Activated naive CD4-positive, alpha-beta T cell treated with anti-CD3 and anti-CD28 coated beads, Interleukin-2, amount 10 ng/mL, durations not matched to agents 7 days and 5 days (primary cell): ENCODE results near the gene ST6GAL2.

Source experiments
- CTCF ChIA-PET: fragments of 350-600 bp; sonication (Branson Sonifier 250); formaldehyde crosslinking; loops from one replicate; lab custom pipeline; 2021; ENCODE audit warnings: antibody characterized with exemption; lab: Charles Lee
- DNase-seq: peaks from one replicate; pipeline ENCODE4 v3.0.0-alpha.2; 2020
- H3K27ac Mint-ChIP-seq: one replicate; pipeline ENCODE4 v1.8.0; 2021; ENCODE audit warnings: mild to moderate bottlenecking, moderate library complexity, mixed read lengths
- H3K27me3 Mint-ChIP-seq: one replicate; pipeline ENCODE4 v1.8.0; 2021; ENCODE audit warnings: mild to moderate bottlenecking, mixed read lengths
- H3K36me3 Mint-ChIP-seq: one replicate; pipeline ENCODE4 v1.8.0; 2021; ENCODE audit warnings: mixed read lengths
- H3K4me1 Mint-ChIP-seq: one replicate; pipeline ENCODE4 v1.8.0; 2021; ENCODE audit warnings: mixed read lengths
- H3K4me3 Mint-ChIP-seq: one replicate; pipeline ENCODE4 v1.8.0; 2021; ENCODE audit warnings: mild to moderate bottlenecking, moderate library complexity, mixed read lengths
- H3K9me3 Mint-ChIP-seq: one replicate; pipeline ENCODE4 v1.8.0; 2021; ENCODE audit warnings: mixed read lengths

ST6GAL2 gene

DNA sequence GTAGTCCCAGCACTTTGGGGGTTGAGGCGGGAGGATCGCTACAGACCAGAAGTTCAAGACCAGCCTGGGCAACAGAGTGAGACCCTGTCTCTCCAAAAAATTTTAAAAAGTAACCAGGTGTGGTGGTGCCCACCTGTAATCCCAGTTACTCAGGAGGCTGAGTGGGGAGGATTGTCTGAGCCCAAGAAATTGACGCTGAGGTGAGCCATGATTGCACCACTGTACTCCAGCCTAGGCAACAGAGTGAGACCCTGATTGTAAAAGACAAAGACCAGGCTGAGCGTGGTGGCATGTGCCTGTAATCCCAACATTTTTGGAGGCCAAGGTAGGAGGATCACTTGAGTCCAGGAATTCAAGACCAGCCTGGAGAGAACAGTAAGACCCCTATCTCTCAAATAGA, 7.8 kb downstream of the ST6GAL2 start:
- H3K9me3 Mint-ChIP-seq: no peaks in the 10 kb centered on the region
- no peak for DNase-seq
- no peak overlapping the region for H3K27ac Mint-ChIP-seq
- CTCF ChIA-PET: no interaction called here
- peaks cover 5% of the 10 kb centered on the region for H3K27me3 Mint-ChIP-seq
- H3K36me3 Mint-ChIP-seq: no peaks in the 10 kb centered on the region
- H3K4me1 Mint-ChIP-seq: no peaks in the 10 kb centered on the region
- H3K4me3 Mint-ChIP-seq: no peak overlapping the region

DNA sequence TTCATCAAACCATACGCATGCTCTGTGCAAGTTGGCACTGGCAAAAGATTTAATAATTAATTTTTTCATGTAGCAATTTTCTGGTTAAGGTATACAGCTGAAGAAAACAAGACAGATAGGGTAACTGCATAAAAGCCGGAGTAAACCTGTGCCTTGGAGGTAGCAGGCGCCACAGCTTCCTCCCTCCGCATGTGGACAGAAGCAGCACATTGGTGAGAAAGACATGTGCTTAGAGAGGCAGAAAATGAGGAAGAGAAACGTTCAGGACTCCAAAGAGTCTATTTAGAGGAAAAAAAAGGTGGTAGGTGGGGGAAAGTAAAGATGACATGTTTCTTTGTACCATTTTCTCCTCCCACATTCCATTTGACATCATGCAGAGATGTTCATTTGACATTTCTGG, 9.3 kb downstream of the ST6GAL2 start:
- CTCF ChIA-PET: no interaction called here
- Mint-ChIP-seq H3K36me3 (no peaks in the 10 kb centered on the region), H3K4me3 (no peak overlapping the region), H3K4me1 (no peaks in the 10 kb centered on the region), H3K9me3 (no peaks in the 10 kb centered on the region), H3K27ac (no peak overlapping the region), H3K27me3 (no peaks in the 10 kb centered on the region)
- DNase-seq: no peak

DNA sequence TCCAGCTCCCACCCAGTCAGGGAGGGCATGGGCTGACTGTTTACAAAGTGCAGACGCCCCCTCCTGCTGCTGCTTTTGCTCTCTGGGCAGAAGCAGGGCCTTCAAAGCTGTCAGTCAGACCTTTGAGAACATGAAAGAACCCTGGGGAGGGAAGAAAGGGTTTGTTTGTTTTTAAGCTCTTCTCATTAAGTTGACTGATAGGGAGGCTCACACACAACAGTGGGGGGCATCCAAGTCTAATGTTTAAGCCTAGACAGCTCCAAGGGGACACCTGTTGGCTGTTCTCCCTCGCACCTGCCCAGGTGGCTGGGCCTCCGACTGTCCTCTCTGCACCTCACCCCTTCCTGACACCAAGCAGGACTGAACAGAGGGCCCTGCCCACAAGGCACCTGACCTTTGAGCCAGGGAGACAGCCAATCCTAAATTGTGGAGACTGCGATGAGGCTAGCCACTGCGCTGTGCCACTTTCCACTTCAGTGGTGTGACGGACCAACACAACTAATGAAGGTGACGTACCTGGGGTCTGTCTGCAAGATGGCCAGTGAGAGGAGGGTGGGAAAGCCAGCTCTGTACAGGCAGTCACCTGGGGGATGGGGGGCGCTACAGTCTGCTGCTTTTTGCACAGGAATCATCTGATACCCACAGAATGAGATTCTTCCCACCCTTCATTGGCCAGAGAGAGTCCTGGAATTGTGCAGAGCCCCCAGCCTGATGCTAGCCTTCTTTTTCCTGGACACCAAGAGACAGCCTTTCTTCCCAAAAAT, 16.3 kb downstream of the ST6GAL2 start:
- H3K9me3 Mint-ChIP-seq: no peaks in the 10 kb centered on the region
- no peaks in the 10 kb centered on the region for H3K4me1 Mint-ChIP-seq
- DNase-seq: no peak
- CTCF ChIA-PET: no interaction called here
- no peaks in the 10 kb centered on the region for H3K36me3 Mint-ChIP-seq
- no peaks in the 10 kb centered on the region for H3K27me3 Mint-ChIP-seq
- H3K4me3 Mint-ChIP-seq: no peak overlapping the region
- H3K27ac Mint-ChIP-seq: no peak overlapping the region

DNA sequence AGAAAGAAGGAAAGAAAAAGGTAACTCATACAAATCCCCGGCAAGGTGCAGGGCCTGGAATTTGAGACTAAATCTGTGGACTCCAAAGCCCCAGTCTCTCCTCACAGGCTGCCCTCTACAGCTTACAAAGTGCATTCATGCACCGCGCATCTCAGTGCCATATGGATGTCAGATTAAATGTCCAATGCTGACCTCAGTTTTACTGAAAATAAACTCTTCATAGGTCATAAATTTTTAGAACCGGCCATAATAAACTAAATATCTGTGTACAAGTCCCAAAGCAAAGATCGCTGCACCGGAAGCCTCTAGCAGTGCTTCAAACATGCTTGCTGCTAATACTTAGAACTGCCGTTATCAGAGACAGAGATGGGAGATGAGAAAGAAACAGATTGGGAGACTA, 17.7 kb downstream of the ST6GAL2 start:
- Mint-ChIP-seq H3K4me1 (no peaks in the 10 kb centered on the region), H3K27me3 (no peaks in the 10 kb centered on the region), H3K9me3 (no peaks in the 10 kb centered on the region), H3K27ac (no peak overlapping the region), H3K4me3 (no peak overlapping the region), H3K36me3 (no peaks in the 10 kb centered on the region)
- no peak for DNase-seq
- CTCF ChIA-PET: no interaction called here

- no peaks in the 10 kb centered on the region for H3K4me1 Mint-ChIP-seq
- H3K27ac Mint-ChIP-seq: no peak overlapping the region
- no peaks in the 10 kb centered on the region for H3K27me3 Mint-ChIP-seq
- no peaks in the 10 kb centered on the region for H3K9me3 Mint-ChIP-seq
- H3K36me3 Mint-ChIP-seq: no peaks in the 10 kb centered on the region
- no peak for DNase-seq
- no peak overlapping the region for H3K4me3 Mint-ChIP-seq
- CTCF ChIA-PET: no interaction called here
These were observed 18.6 kb downstream of the ST6GAL2 start for GRCh38 chr2:106867196-106867953.

DNA sequence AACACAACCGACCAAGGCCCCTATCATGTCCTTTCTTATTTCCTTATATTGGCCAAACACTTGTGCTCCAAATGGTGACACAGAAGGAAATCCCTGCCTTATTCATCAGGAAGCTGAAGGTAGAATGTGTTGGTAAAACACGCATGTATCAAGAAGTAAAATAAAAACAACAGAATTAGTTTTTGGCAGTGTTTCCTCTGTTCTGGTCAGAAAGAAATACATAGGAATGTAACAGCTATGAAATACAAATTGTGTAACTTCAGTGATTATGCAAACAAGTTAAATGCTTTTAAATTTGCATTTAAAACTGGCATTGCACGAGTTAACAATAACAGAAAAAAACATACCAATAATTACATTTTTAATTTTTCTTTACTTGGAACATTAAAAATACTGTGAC, 19.3 kb downstream of the ST6GAL2 start:
- Mint-ChIP-seq H3K9me3 (no peaks in the 10 kb centered on the region), H3K27me3 (no peaks in the 10 kb centered on the region), H3K27ac (no peak overlapping the region), H3K36me3 (no peaks in the 10 kb centered on the region), H3K4me3 (no peak overlapping the region), H3K4me1 (no peaks in the 10 kb centered on the region)
- DNase-seq: no peak
- CTCF ChIA-PET: no interaction called here

GRCh38 chr2:106864051-106864450, 21.9 kb downstream of the ST6GAL2 start:
- Mint-ChIP-seq H3K4me1 (no peaks in the 10 kb centered on the region), H3K27ac (no peak overlapping the region), H3K9me3 (no peaks in the 10 kb centered on the region), H3K27me3 (no peaks in the 10 kb centered on the region), H3K4me3 (no peak overlapping the region), H3K36me3 (no peaks in the 10 kb centered on the region)
- CTCF ChIA-PET: no interaction called here
- no peak for DNase-seq

DNA sequence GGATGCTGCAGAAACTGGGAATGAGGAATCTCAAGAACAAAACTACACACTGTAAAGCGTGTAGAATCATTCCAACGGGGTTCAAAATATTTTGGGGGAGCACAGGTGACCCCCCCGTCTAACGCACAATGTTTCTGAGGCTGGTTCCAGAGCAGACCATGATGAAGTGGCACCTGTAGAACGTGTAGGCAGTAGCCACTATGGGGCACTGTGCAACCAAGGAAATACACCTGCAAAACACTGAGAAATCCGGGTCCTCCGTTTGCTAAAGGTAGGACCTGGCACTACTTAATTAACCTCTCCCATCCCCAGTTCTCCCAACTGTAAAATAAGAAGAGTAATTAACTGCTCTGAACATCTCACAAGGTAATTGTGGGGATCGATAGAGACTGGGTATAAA, 22.6 kb downstream of the ST6GAL2 start:
- H3K36me3 Mint-ChIP-seq: no peaks in the 10 kb centered on the region
- H3K4me1 Mint-ChIP-seq: no peaks in the 10 kb centered on the region
- H3K9me3 Mint-ChIP-seq: peaks cover 5% of the 10 kb centered on the region
- H3K27ac Mint-ChIP-seq: no peak overlapping the region
- DNase-seq: no peak
- no peak overlapping the region for H3K4me3 Mint-ChIP-seq
- no peaks in the 10 kb centered on the region for H3K27me3 Mint-ChIP-seq
- CTCF ChIA-PET: no interaction called here

- no peak overlapping the region for H3K4me3 Mint-ChIP-seq
- CTCF ChIA-PET: no interaction called here
- no peaks in the 10 kb centered on the region for H3K4me1 Mint-ChIP-seq
- H3K27ac Mint-ChIP-seq: no peak overlapping the region
- H3K9me3 Mint-ChIP-seq: peaks cover 6% of the 10 kb centered on the region
- H3K36me3 Mint-ChIP-seq: no peaks in the 10 kb centered on the region
- no peak for DNase-seq
- no peaks in the 10 kb centered on the region for H3K27me3 Mint-ChIP-seq
These were observed 26.5 kb downstream of the ST6GAL2 start for GRCh38 chr2:106859498-106859897.

DNA sequence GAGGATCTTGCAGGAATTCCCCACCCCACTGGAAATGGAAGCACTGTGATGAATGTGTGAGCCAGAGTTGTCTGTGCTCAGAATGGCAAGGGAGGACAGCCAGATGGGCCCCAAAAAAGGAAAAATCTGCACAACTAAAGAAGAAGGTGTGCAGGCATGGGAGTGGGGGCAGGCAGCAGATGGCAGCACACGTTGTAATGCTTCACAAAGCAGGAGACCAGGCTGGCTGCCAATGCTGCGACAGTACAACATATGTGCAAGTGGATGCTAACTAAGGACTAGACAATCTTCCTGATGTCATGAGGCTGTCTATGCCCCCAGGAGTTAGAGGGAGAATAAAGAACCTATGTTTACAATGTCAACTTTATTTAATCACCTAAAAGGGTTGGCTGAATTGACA, 27.2 kb downstream of the ST6GAL2 start:
- Mint-ChIP-seq H3K4me1 (no peaks in the 10 kb centered on the region), H3K27ac (no peak overlapping the region), H3K27me3 (no peaks in the 10 kb centered on the region), H3K36me3 (no peaks in the 10 kb centered on the region), H3K4me3 (no peak overlapping the region), H3K9me3 (peaks cover 6% of the 10 kb centered on the region)
- CTCF ChIA-PET: no interaction called here
- no peak for DNase-seq

- DNase-seq: no peak
- peaks cover 6% of the 10 kb centered on the region for H3K9me3 Mint-ChIP-seq
- no peaks in the 10 kb centered on the region for H3K36me3 Mint-ChIP-seq
- CTCF ChIA-PET: no interaction called here
- no peak overlapping the region for H3K4me3 Mint-ChIP-seq
- no peaks in the 10 kb centered on the region for H3K27me3 Mint-ChIP-seq
- no peak overlapping the region for H3K27ac Mint-ChIP-seq
- no peaks in the 10 kb centered on the region for H3K4me1 Mint-ChIP-seq
These were observed 28.0 kb downstream of the ST6GAL2 start for GRCh38 chr2:106857882-106858478.

DNA sequence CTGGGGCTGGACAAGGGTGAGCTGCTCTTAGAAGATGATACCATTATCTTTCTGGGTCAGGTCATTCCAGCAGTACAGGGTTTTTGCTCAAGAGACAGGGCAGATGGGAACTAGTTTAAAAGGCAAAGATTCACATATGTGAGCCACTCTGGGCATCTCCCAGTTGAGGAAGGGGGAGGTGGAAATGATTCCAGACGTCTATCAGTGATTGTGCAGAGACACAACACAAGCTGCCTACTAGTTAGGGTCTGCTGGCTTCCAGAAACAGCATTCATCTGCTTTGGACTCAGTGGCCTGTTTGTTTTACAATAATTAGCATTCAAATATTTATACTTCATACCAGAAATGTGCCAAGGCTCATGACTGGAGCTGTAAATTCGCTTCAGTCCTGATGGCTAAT, 32.3 kb downstream of the ST6GAL2 start:
- H3K27ac Mint-ChIP-seq: no peak overlapping the region
- peaks cover 4% of the 10 kb centered on the region for H3K9me3 Mint-ChIP-seq
- CTCF ChIA-PET: no interaction called here

DNA sequence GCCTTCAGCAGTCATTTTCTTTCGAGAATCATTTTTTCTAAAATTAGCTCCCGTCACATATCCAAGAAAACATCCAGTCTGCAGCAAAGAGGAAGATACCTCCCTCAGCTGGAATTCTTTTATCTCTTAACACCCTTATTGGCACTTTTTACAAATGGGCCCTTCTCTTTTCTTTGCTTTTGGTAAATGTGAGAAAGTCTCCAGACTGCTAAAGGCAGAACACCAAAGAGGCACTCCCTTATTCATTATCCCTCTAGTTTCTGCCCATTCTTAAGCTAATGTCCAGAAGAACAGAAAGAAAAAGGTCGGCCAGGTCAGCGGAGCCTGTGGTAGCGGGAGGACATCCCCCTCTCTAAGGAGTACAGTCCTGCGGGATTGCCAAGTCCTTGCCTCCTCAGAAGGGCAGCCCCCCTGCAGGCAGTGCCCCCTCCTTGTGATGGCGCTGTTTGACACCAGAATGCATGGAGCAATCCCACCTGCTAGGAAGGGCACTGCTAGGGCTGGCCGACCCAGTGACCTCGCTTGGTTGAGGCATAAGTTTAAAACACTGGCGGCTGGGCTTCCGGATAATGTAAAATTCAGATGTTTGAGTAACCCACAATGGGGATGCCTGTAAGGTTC, 34.0 kb downstream of the ST6GAL2 start:
- CTCF ChIA-PET: no interaction called here
- Mint-ChIP-seq H3K36me3 (no peaks in the 10 kb centered on the region), H3K27me3 (no peaks in the 10 kb centered on the region), H3K4me1 (no peaks in the 10 kb centered on the region), H3K4me3 (no peak overlapping the region), H3K9me3 (no peaks in the 10 kb centered on the region), H3K27ac (no peak overlapping the region)
- no peak for DNase-seq

More for the DNA sequence above, 32.3 kb downstream of the ST6GAL2 start:
- no peak for DNase-seq
- Mint-ChIP-seq H3K27me3 (no peaks in the 10 kb centered on the region), H3K4me1 (no peaks in the 10 kb centered on the region), H3K36me3 (no peaks in the 10 kb centered on the region), H3K4me3 (no peak overlapping the region)

DNA sequence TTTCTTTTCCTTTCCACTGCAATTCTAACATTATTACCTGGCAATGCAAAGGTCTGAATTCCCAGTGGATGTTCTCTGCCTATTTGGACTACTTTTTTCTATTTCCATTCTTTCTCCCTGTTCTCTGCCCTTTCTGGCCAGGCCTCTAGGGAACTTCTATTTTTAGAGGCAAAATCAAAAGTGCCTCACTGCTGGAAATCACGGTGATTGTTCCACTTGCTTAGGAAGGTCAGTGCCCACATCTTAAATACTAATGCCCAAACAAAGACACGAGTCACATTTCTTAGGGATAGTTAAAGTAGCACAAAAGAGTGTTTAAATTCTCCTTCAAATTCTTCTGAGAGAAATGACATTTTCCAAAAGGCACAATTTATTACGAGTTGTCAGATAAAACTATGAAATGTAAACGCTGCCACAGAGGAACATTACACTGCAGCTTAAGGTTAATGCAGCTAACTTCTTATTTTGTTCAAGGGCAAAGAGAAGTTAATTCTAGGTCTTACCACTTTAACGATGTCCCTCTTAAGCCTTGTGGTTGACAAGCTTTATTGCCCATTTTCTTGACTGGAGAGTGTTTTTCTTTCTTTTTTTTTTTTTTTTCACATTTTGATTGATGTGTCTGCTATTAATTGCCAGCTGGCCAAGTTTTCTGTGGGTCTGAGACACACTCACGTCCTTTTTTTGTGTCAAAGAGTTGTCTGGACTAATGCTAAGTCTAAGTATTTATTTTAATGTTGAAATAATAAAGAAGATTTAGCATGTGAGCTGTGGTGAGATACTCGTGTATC, 34.7 kb downstream of the ST6GAL2 start:
- no peaks in the 10 kb centered on the region for H3K27me3 Mint-ChIP-seq
- no peaks in the 10 kb centered on the region for H3K4me1 Mint-ChIP-seq
- H3K4me3 Mint-ChIP-seq: no peak overlapping the region
- H3K9me3 Mint-ChIP-seq: no peaks in the 10 kb centered on the region
- no peak for DNase-seq
- no peak overlapping the region for H3K27ac Mint-ChIP-seq
- CTCF ChIA-PET: no interaction called here
- no peaks in the 10 kb centered on the region for H3K36me3 Mint-ChIP-seq
